NT2/D1 (cell line): Measurements from ENCODE around the gene MRGPRF.

ENCODE experiments used
- DNase-seq: peaks from one replicate; pipeline ENCODE4 v3.0.0-alpha.2; 2011; ENCODE audit warnings: low read depth, low spot score
- H3K27me3 ChIP-seq: 2 replicates; pipeline ENCODE4 v1.6.0; 2011; ENCODE audit warnings: mild to moderate bottlenecking; ENCODE audit not compliant: insufficient read length, insufficient read depth
- H3K36me3 ChIP-seq: 2 replicates; pipeline ENCODE4 v1.6.1; 2011; ENCODE audit warnings: mild to moderate bottlenecking, low read length, mixed read lengths; ENCODE audit not compliant: insufficient read depth, insufficient read length
- H3K4me1 ChIP-seq: 2 replicates; pipeline ENCODE4 v1.5.1; 2011; ENCODE audit not compliant: insufficient read depth, insufficient read length
- H3K4me3 ChIP-seq: 2 replicates; pipeline ENCODE4 v1.5.1; 2011; ENCODE audit warnings: low read depth; ENCODE audit not compliant: insufficient read length
- H3K9ac ChIP-seq: 2 replicates; pipeline ENCODE4 v1.6.0; 2011; ENCODE audit warnings: low read depth; ENCODE audit not compliant: insufficient read length
- H3K9me3 ChIP-seq: 2 replicates; pipeline ENCODE4 v1.5.1; 2011; ENCODE audit warnings: mild to moderate bottlenecking, low read length; ENCODE audit not compliant: insufficient read depth
- SUZ12 ChIP-seq: IDR thresholded peaks from 2 replicates; pipeline ENCODE4 v1.6.1; 2011; ENCODE audit not compliant: insufficient read length, insufficient read depth; ENCODE audit errors: extremely low read depth
- YY1 ChIP-seq: IDR thresholded peaks from 2 replicates; pipeline ENCODE4 v1.6.1; 2011; ENCODE audit not compliant: insufficient read length, insufficient read depth
- ZNF274 ChIP-seq: IDR thresholded peaks from 2 replicates; pipeline ENCODE4 v1.6.1; 2011; ENCODE audit warnings: mild to moderate bottlenecking, low read depth, low read length

Gene MRGPRF

DNA sequence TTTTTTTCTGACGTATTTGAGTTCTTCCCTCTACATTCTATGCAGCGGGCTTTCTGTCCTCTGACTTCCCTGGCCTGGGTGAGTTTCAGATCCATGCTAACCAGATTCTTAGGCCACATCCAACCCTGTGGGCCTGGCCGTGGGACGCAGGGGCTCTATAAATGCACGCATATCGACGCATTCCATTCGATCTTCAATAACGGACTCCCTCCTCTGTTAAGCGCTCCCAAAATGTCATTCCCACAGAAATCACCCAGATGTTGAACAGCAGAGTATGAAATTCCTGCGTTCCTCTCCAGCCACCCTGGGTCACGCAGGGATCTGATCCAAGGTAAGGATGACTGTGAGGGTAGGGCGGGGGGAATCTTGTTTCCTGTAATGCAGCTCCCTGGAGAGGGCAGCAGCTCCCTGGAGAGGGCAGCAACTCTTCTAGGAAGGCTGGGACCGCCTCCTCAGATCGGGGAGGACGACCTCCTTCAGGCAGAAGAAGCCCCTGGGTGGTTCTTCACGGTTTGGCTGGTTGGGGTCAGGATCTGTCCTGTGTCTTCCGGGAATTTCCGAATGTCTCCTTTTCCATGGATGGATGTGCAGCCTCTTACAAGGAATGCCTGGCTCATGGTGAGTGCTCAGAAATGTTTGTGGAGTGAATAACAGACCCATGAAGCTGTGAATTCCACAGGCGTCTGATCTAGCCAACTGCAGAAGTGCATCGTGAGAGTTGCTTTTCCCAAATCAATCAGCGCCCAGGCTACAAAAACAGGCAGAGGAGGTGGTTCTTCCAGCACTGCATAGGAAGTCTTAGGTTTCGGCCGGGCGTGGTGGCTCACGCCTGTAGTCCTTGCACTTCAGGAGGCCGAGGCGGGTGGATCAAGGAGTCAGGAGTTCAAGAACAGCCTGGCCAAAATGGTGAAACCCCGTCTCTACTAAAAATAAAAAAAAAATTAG lies 44.5 kb downstream of the MRGPRF start:
- Histone ChIP-seq H3K9ac (no peak overlapping the region), H3K4me1 (no peaks in the 10 kb centered on the region), H3K27me3 (no peaks in the 10 kb centered on the region), H3K9me3 (peaks cover 6% of the 10 kb centered on the region; the same call in 1 of the 2 replicates), H3K36me3 (no peaks in the 10 kb centered on the region), H3K4me3 (no peak overlapping the region)
- no peak for TF ChIP-seq YY1
- no peak for TF ChIP-seq ZNF274
- no peak for TF ChIP-seq SUZ12
- DNase-seq = no peak

- Histone ChIP-seq H3K9ac (no peak overlapping the region), H3K9me3 (peaks cover 8% of the 10 kb centered on the region; the same call in 1 of the 2 replicates), H3K4me1 (no peaks in the 10 kb centered on the region), H3K27me3 (no peaks in the 10 kb centered on the region), H3K4me3 (no peak overlapping the region), H3K36me3 (no peaks in the 10 kb centered on the region)
- DNase-seq = no peak
- TF ChIP-seq ZNF274 (no peak), SUZ12 (no peak), YY1 (no peak)
Measured at GRCh38 chr11:68966894-68967780, 45.9 kb downstream of the MRGPRF start.

- Histone ChIP-seq H3K4me3 (no peak overlapping the region), H3K36me3 (no peaks in the 10 kb centered on the region), H3K27me3 (no peaks in the 10 kb centered on the region), H3K9ac (no peak overlapping the region), H3K4me1 (no peaks in the 10 kb centered on the region), H3K9me3 (peaks cover 8% of the 10 kb centered on the region; the same call in 1 of the 2 replicates)
- TF ChIP-seq YY1 (no peak), SUZ12 (no peak), ZNF274 (no peak)
- no peak for DNase-seq
Measured at GRCh38 chr11:68965901-68966853, 46.9 kb downstream of the MRGPRF start.

GRCh38 chr11:68963779-68964178 lies 49.3 kb downstream of the MRGPRF start:
- Histone ChIP-seq H3K36me3 (no peaks in the 10 kb centered on the region), H3K27me3 (no peaks in the 10 kb centered on the region), H3K4me3 (no peak overlapping the region), H3K9me3 (peaks cover 8% of the 10 kb centered on the region; the same call in 1 of the 2 replicates), H3K9ac (no peak overlapping the region), H3K4me1 (no peaks in the 10 kb centered on the region)
- TF ChIP-seq YY1 (no peak), SUZ12 (no peak), ZNF274 (no peak)
- DNase-seq = no peak

GRCh38 chr11:68962527-68963250 lies 50.4 kb downstream of the MRGPRF start:
- Histone ChIP-seq H3K9me3 (peaks cover 8% of the 10 kb centered on the region; the same call in 1 of the 2 replicates), H3K9ac (no peak overlapping the region), H3K36me3 (no peaks in the 10 kb centered on the region), H3K27me3 (no peaks in the 10 kb centered on the region), H3K4me1 (no peaks in the 10 kb centered on the region), H3K4me3 (no peak overlapping the region)
- TF ChIP-seq ZNF274 = no peak
- no peak for TF ChIP-seq SUZ12
- no peak for TF ChIP-seq YY1
- no peak for DNase-seq

DNA sequence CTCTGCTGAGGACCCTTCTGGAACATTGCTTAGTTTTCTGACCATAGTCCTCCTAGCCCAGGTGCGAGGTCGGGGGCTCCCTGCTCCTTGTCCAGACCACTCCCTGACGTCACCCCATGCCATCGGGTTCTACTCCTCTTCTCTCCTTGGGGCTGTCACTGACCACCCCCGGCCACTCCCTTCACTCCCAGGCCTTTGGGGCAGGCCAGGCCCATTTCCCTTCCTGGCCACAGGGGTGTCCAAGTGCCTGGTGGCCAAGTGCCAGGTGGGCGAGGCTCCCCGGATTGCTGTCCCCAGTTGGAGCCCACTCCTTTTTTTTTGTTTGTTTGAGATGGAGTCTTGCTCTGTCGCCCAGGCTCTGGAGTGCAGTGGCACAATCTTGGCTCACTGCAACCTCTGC lies 51.8 kb downstream of the MRGPRF start:
- Histone ChIP-seq H3K9ac (no peak overlapping the region), H3K27me3 (no peaks in the 10 kb centered on the region), H3K4me1 (no peaks in the 10 kb centered on the region), H3K36me3 (no peaks in the 10 kb centered on the region), H3K9me3 (peaks cover 8% of the 10 kb centered on the region; the same call in 1 of the 2 replicates), H3K4me3 (no peak overlapping the region)
- TF ChIP-seq SUZ12 (no peak), ZNF274 (no peak), YY1 (no peak)
- DNase-seq = no peak
